ENCODE results near the gene UCHL1.

The UCHL1 gene

GRCh38 chr4:41256740-41257256 lies at the start of gene UCHL1:
Gene UCHL1, plus strand, starts transcription at chr4:41256928. Its CDS starts 49 bp downstream, at chr4:41256977.
- DNase-seq (ENCODE audit: low read depth), result peak; percentile 28

GRCh38 chr4:41207291-41207831 lies 49.4 kb upstream of the UCHL1 start:
- DNase-seq (ENCODE audit: low read depth), result peak; percentile 54

GRCh38 chr4:41209187-41209586 lies 47.5 kb upstream of the UCHL1 start:
- no peak for DNase-seq (ENCODE audit: low read depth)

GRCh38 chr4:41209901-41210300 lies 46.8 kb upstream of the UCHL1 start:
- no peak for DNase-seq (ENCODE audit: low read depth)

GRCh38 chr4:41211951-41212615 lies 44.6 kb upstream of the UCHL1 start:
- DNase-seq (ENCODE audit: low read depth), result no peak

GRCh38 chr4:41212616-41213203 lies 44.0 kb upstream of the UCHL1 start:
- no peak for DNase-seq (ENCODE audit: low read depth)

GRCh38 chr4:41213625-41214135 lies 43.0 kb upstream of the UCHL1 start:
- no peak for DNase-seq (ENCODE audit: low read depth)

- peak; percentile 94 for DNase-seq (ENCODE audit: low read depth)
Observed at GRCh38 chr4:41214136-41214824, 42.4 kb upstream of the UCHL1 start, which contains the start of gene APBB2. Gene APBB2, minus strand, starts transcription at chr4:41214542. Its CDS starts 181,288 bp downstream, at chr4:41033254.

GRCh38 chr4:41214825-41215146 lies 41.9 kb upstream of the UCHL1 start:
- DNase-seq (ENCODE audit: low read depth), result no peak

GRCh38 chr4:41215155-41215554 lies 41.6 kb upstream of the UCHL1 start:
- DNase-seq (ENCODE audit: low read depth), result no peak

GRCh38 chr4:41215969-41216293 lies 40.8 kb upstream of the UCHL1 start:
- no peak for DNase-seq (ENCODE audit: low read depth)

- DNase-seq (ENCODE audit: low read depth), result no peak
Observed at GRCh38 chr4:41216294-41217019, 40.3 kb upstream of the UCHL1 start.

- DNase-seq (ENCODE audit: low read depth), result no peak
Observed at GRCh38 chr4:41217020-41217333, 39.8 kb upstream of the UCHL1 start.

- no peak for DNase-seq (ENCODE audit: low read depth)
Observed at GRCh38 chr4:41217374-41217773, 39.4 kb upstream of the UCHL1 start.

GRCh38 chr4:41218703-41219102 lies 38.0 kb upstream of the UCHL1 start:
- DNase-seq (ENCODE audit: low read depth), result no peak

- no peak for DNase-seq (ENCODE audit: low read depth)
Observed at GRCh38 chr4:41219421-41219950, 37.2 kb upstream of the UCHL1 start.

- DNase-seq (ENCODE audit: low read depth), result no peak
Observed at GRCh38 chr4:41221850-41222645, 34.7 kb upstream of the UCHL1 start.

- no peak for DNase-seq (ENCODE audit: low read depth)
Observed at GRCh38 chr4:41227902-41228301, 28.8 kb upstream of the UCHL1 start.

GRCh38 chr4:41232406-41232805 lies 24.3 kb upstream of the UCHL1 start:
- no peak for DNase-seq (ENCODE audit: low read depth)

GRCh38 chr4:41232856-41233255 lies 23.9 kb upstream of the UCHL1 start:
- DNase-seq (ENCODE audit: low read depth), result no peak

GRCh38 chr4:41236032-41236431 lies 20.7 kb upstream of the UCHL1 start:
- DNase-seq (ENCODE audit: low read depth), result no peak
